Left ventricle myocardium inferior (tissue), 1 donor: ENCODE results near the gene CD99. TPM values are rescaled to one million over a fixed set of nuclear protein-coding genes. Genes with fewer than 3 reads are reported as not detected.

Source experiments
- DNase-seq: peaks from one replicate; pipeline ENCODE4 v3.0.0-alpha.2; 2020
- H3K27ac ChIP-seq: fragments of 200-600 bp; replicated peaks from 2 replicates; pipeline ENCODE4 v1.8.0; 2021
- H3K27me3 ChIP-seq: fragments of 200-600 bp; 2 replicates; pipeline ENCODE4 v1.8.0; 2021; ENCODE audit warnings: low read depth
- H3K36me3 ChIP-seq: fragments of 200-600 bp; 2 replicates; pipeline ENCODE4 v1.8.0; 2021
- H3K4me1 ChIP-seq: fragments of 200-600 bp; 2 replicates; pipeline ENCODE4 v1.8.0; 2021
- H3K4me3 ChIP-seq: fragments of 200-600 bp; 2 replicates; pipeline ENCODE4 v1.8.0; 2021; ENCODE audit warnings: mild to moderate bottlenecking, moderate library complexity
- H3K9me3 ChIP-seq: fragments of 200-600 bp; replicated peaks from 2 replicates; pipeline ENCODE4 v1.8.0; 2021
- intact Hi-C: fragments of 100-400 bp; cut with micrococcal nuclease; formaldehyde crosslinking; loops from one replicate; pipeline ENCODE4 v1.11.0; 2022
- total RNA-seq: library from RNA; stranded (reverse); fragmentation: NEBNext Ultra II Directional; extraction: Animal tissue kit (Norgen Biotek cat#: 25700); gene quantifications from one replicate; pipeline ENCODE4 v1.2.1, GENCODE V29; 2021
- TF ChIP-seq, protein P1 (sequence below): fragments of 200-600 bp; IDR thresholded peaks from 2 replicates; pipeline ENCODE4 v1.8.0; 2021; ENCODE audit warnings: antibody characterized with exemption, mild to moderate bottlenecking, borderline replicate concordance
- donor health status: DM: no; HTN: yes; CAD: no; lungs with severe emphysema.

Gene CD99
- total RNA-seq, 1 donor from 2014 or later = 306 TPM

DNA sequence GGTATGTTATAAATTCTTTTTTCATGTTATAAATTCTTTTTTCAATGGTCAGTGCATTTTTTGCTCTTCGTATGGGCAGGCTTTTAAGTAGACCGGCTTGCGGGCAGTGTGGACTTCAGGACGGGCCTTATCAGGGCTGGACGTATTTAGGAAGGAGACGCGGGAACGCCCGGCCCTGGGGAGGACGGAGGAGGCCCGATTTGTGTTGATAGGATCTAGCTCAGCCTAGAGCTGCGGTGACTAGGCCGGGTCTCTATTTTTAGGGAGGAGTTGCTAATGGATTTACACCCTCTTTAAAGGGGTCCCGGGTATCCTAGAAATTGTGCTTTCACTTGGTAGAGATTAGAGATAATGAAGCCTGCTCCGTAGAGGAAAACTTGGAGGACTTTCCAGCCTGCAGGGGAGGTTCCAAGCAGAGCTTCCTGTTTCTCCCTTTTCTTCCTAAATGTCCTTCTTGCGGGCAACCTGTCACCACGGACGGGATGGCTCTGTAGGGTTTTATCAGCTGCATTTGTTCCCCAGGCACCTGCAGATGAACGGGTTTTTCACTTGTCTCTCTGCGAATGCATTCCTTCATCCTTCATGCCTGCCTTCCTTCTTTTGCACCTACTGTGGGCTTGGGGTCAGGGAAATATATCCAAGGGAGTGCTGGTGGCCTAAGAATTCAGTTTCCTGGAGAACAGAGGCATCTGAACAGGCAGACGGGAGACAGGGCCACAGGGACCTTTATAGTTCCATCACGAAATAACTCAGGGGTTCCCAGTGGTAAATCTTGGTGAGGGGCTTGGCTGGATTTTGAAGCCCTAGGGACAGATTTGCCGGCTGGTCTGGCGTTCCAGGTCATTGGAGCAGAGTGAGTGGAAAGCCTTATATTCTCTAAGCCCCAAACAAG, 1.4 kb downstream of the CD99 start:
- H3K4me1 ChIP-seq = peaks cover 72% of the 10 kb centered on the region
- H3K27me3 ChIP-seq = no peaks in the 10 kb centered on the region
- H3K27ac ChIP-seq = peak overlapping the region; percentile 94
- intact Hi-C loops = no loop called here
- TF ChIP-seq, protein P1, sequence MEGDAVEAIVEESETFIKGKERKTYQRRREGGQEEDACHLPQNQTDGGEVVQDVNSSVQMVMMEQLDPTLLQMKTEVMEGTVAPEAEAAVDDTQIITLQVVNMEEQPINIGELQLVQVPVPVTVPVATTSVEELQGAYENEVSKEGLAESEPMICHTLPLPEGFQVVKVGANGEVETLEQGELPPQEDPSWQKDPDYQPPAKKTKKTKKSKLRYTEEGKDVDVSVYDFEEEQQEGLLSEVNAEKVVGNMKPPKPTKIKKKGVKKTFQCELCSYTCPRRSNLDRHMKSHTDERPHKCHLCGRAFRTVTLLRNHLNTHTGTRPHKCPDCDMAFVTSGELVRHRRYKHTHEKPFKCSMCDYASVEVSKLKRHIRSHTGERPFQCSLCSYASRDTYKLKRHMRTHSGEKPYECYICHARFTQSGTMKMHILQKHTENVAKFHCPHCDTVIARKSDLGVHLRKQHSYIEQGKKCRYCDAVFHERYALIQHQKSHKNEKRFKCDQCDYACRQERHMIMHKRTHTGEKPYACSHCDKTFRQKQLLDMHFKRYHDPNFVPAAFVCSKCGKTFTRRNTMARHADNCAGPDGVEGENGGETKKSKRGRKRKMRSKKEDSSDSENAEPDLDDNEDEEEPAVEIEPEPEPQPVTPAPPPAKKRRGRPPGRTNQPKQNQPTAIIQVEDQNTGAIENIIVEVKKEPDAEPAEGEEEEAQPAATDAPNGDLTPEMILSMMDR = no peak
- DNase-seq = peak; percentile 63
- H3K9me3 ChIP-seq = no peaks in the 10 kb centered on the region
- H3K36me3 ChIP-seq = no peaks in the 10 kb centered on the region
- peak overlapping the region; percentile 99 for H3K4me3 ChIP-seq

DNA sequence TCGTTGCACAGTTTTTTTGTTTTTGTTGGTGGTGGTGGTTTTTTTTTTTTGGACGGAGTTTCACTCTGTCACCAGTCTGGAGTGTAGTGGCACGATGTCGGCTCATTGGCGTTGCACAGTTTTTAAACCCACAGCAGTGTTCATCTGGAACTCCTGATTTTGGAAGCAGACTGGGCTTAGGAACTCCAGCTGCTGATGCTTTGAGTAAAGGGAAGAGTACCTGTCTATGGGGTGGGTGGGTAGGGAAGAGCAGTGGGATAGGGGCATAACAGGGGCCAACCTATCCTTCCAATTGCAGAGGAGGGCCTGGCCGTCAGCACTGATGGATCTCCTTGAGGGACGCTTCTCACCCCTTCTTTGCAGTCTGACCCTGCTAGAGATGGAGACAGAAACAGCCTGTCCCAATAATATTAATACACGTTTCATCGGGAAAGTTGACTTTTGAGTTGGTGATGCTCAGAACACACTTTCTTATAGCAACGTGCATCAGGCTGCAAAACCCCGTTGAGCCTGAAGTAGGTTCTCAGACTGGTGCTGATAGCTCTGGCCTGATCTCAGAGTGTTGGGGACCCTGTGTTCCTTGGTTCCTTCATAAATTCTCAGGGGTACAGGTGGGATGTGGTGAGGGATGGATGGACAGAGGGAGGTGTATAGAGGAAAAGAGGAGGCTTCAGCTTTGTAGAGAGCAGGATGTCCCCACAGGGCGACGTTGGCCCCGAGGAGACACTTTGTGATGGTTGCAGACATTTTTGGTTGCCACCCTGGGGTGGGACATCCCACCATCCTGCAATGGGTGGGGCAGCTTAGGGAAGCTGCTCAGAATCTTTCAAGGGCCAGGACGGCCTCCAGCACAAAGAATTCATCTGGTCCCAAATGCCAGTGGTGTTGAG, 2.3 kb downstream of the CD99 start:
- Histone ChIP-seq H3K4me1 (peaks cover 81% of the 10 kb centered on the region), H3K27me3 (no peaks in the 10 kb centered on the region), H3K36me3 (no peaks in the 10 kb centered on the region), H3K9me3 (no peaks in the 10 kb centered on the region), H3K4me3 (peak overlapping the region; percentile 99), H3K27ac (peak overlapping the region; percentile 94)
- TF ChIP-seq, protein P1 = no peak
- DNase-seq = no peak
- intact Hi-C loops = no loop called here

DNA sequence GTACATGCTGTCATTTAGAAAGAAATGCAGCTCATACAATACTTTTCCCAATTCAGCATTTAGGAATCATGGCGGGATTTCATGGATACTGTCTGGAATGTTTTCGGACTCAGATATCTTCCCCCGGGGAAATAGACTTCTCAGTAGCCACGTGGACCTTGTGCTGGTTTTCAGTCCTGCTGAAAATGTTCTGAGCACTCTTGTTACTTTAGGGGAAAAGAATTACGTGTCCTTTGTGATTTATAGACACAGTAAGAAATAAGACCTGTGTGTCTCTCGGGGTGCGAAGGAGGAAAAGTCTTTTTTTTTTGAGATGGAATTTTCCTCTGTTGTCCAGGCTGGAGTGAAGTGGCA, 3.8 kb downstream of the CD99 start:
- TF ChIP-seq, protein P1 = no peak
- intact Hi-C loops = no loop called here
- Histone ChIP-seq H3K9me3 (no peaks in the 10 kb centered on the region), H3K36me3 (no peaks in the 10 kb centered on the region), H3K27ac (peak overlapping the region; percentile 94), H3K27me3 (no peaks in the 10 kb centered on the region), H3K4me3 (peak overlapping the region; percentile 99), H3K4me1 (peaks cover 96% of the 10 kb centered on the region)
- no peak for DNase-seq

DNA sequence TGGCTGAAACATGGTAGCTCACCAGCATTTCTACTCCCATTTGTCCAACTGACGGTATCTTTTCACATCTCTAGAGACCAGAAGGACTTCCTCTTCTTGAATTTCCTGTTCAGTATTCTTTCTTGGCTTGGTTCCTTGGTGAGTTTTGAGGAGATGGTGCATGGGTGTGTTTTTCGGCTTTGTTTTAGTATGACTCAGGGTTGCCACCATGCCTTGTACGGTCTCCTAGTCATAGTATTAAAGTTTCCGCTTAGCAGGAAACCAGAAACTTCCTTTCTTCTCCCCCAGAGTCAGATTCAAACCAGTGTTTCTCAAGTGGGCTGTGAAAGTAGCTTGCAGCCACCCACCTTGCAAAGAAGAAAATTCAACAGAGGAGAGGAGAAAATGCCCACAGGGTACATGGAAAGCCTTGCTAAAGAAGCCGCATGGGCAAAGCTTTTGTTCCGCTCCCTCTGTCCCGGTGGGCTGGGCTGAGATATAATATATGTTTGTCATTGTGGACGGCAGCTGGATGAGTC, 5.7 kb downstream of the CD99 start:
- no peaks in the 10 kb centered on the region for H3K27me3 ChIP-seq
- DNase-seq = no peak
- no peaks in the 10 kb centered on the region for H3K9me3 ChIP-seq
- H3K4me3 ChIP-seq = peak overlapping the region; percentile 28
- H3K4me1 ChIP-seq = peaks cover 99% of the 10 kb centered on the region
- intact Hi-C loops = no loop called here
- TF ChIP-seq, protein P1 = no peak
- H3K27ac ChIP-seq = peak overlapping the region; percentile 45
- H3K36me3 ChIP-seq = no peaks in the 10 kb centered on the region

DNA sequence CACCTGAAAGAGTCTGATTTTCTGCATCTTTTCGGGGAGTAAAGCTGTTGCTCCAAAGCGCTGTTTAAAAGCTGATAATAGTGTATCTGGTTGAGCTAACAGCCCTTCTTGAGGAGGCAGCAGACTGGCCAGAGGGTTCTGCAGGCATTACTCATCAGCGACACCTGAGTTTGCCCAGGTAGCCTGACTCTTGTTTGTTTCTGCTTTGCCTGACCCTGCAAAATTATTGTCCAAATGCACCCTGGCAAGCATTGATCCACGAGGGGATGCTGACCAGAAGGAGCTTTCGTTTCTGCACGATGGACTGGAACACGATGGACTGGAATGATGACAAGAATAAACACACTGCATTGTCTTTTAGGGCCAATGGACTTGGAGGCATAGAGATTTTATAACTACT, 6.2 kb downstream of the CD99 start:
- intact Hi-C loops = no loop called here
- Histone ChIP-seq H3K4me3 (peak overlapping the region; percentile 28), H3K27ac (peak overlapping the region; percentile 45)

More for the DNA sequence above, 6.2 kb downstream of the CD99 start:
- TF ChIP-seq, protein P1 = no peak
- H3K36me3 ChIP-seq = no peaks in the 10 kb centered on the region
- no peaks in the 10 kb centered on the region for H3K27me3 ChIP-seq
- peaks cover 100% of the 10 kb centered on the region for H3K4me1 ChIP-seq
- DNase-seq = no peak
- H3K9me3 ChIP-seq = no peaks in the 10 kb centered on the region
